CD4-positive, alpha-beta T cell treated with Interleukin-17A for 4 hours (primary cell): ENCODE data around the gene RPP25.
"Not testable (repeated sequence)": the region's sequence is repeated elsewhere in the genome, so short reads cannot be mapped to it uniquely, and the experiment has no call there.

ENCODE experiments used
- DNase-seq: peaks from one replicate; pipeline ENCODE4 v3.0.0-alpha.2; 2020; ENCODE audit warnings: mixed read lengths

The RPP25 gene

GRCh38 chr15:74962219-74962618 lies 5.6 kb upstream of the RPP25 start:
- no peak for DNase-seq

DNA sequence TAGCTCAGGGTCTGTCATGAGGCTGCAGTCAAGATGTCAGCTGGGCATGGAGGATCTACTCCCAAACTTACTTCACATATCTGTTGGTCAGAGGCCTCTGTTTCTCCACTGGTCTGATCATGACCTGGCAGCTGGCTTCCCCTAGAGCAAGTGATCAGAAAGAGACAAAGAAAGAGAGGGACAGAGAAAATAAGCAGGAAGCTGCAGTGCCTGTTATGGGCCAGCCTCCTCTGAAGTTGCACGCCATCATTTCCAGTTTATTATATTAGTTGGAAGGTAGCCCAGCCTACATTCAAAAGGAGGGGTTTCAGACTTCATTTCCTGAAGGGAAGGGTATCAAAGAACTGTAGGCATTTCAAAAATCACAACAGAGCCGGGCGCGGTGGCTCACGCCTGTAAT lies 5.0 kb upstream of the RPP25 start:
- no peak for DNase-seq

DNA sequence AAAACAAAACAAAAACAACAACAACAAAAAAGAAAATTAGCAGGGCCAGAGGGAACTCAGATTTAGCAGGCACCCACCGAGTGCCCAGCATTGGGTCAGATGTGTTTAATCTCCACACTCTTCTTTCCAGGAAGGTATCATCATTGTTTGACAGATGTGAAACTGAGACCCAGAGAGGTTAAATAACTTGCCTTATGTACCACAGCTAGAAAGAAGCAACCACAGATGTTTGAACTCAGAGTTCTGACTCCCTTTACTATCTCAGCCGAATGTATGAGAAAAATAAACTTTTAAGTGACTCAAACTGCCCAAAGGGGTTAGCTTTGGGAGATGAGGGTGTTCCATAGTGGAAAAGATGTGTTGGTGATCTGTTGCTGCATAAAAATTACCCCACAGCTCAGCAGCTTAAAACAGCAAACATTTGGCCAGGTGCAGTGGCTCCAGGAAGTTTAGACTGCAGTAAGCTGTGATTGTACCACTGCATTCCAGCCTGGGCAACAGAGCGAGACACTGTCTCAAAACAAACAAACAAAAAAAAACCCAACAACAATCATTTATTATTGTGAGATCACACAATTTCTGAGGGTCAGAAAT lies 4.5 kb upstream of the RPP25 start:
- no peak for DNase-seq

DNA sequence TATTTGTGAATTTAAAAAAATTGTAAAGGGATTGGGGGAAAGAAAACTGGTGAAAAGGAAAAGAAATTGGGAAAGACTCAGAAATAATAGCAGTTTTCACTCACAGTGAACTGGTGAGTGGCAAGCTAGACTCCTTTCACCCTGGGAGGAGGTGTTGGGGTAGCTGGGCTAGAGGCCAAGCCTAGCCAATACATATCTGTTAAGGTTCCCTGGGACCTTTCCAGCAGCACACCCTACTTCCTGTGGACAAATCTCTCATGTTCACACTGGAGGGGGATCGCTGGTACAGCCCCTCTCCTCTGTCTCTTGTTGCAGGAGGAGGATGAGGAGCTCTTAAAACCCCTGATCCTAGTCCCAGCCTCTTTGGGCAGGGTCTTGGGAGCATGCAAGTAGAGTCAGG lies 3.7 kb upstream of the RPP25 start:
- no peak for DNase-seq

GRCh38 chr15:74959586-74959939 lies 3.0 kb upstream of the RPP25 start:
- no peak for DNase-seq

DNA sequence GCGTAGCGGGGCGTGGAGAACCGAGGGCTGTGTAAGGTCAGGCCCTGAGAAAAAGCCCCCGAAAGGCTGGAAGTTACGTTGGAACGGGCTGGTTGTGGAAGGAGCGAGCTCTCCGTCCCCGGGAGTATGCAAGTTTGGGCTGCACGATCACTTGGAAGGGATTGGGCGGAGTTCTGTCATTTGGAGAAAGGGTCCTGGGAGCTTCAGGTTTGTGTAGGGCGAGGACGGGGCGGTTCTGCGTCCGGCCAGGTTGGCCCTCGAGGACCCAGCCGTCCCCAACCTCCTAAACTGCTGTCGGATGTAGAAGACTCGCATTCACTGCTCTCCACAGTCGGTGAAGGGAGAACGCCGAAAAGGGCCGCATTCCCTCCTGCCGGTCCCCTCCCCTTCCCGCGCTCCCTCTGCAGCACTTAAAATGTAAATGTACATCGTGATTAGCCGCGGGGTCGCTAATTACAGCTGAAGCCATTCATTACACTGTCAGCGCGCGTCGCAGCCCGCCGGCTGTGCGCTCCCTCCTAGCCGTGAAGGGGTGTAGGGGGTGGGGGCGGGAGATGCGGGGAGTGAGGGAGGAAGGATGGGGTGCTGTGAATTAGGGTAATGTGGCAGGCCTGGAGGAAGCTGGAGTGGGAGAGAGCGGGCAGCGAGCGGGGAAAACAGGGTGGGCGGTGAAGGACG lies 2.5 kb upstream of the RPP25 start:
- DNase-seq: no peak

DNA sequence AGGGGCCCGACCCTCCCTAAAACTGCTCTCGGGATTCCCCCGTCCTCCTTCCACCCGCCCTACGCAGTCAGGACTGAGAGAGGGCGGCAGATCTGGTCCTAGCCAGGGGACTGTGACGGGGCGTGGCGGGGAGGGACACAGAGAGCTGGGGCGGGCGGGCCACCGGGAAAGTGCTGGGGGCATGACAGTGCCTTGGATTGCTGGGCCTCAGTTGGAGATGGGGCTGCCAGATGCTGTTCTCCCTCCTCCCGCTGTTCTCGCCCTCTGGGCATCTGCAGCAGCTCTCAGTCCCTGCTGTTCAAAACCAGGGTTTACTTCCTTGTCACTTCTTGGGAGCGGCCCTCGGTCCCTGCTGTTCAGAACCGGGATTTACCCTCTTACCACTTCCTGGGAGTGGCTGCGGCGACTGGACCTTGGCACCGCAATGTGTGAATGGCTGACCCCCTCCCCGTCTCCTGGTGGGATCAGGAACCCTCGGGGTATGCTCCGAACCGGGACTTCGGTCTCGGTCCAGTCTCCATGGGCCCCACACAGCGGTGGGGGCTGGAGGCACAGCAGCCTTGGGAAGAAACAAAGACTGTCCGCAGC lies 1.8 kb upstream of the RPP25 start:
- DNase-seq: peak; percentile 29

DNA sequence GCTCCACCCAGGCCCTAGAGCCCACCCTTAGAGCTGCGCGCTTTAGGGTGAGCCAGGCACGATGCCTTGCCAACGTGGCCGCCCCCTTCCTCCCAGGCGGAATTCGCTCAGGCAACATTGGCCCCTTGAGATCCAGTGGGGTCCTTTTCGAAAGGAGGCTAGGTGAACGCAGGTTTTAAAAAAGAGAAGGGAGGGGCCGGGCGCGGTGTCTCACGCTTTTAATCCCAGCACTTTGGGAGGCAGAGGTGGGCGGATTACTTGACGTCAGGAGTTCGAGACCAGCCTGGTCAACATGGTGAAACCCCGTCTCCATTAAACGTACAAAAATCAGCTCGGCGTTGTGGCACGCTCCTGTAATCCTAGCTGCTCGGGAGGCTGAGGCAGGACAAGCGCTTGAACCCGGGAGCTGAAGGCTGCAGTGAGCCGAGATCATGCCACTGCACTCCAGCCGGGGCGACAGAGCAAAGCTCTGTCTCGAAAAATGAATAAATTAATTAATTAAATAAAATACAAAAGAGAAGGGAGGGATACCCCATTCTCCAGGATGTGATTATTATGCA lies 984 bp upstream of the RPP25 start:
- DNase-seq: no peak

- DNase-seq: peak; percentile 78
Observed at GRCh38 chr15:74955796-74956647, 550 bp downstream of the RPP25 start.

GRCh38 chr15:74955017-74955416 lies 1.6 kb downstream of the RPP25 start:
- no peak for DNase-seq

GRCh38 chr15:74954515-74954914 lies 2.1 kb downstream of the RPP25 start:
- DNase-seq: no peak

GRCh38 chr15:74951006-74951405 lies 5.6 kb downstream of the RPP25 start:
- no peak for DNase-seq

DNA sequence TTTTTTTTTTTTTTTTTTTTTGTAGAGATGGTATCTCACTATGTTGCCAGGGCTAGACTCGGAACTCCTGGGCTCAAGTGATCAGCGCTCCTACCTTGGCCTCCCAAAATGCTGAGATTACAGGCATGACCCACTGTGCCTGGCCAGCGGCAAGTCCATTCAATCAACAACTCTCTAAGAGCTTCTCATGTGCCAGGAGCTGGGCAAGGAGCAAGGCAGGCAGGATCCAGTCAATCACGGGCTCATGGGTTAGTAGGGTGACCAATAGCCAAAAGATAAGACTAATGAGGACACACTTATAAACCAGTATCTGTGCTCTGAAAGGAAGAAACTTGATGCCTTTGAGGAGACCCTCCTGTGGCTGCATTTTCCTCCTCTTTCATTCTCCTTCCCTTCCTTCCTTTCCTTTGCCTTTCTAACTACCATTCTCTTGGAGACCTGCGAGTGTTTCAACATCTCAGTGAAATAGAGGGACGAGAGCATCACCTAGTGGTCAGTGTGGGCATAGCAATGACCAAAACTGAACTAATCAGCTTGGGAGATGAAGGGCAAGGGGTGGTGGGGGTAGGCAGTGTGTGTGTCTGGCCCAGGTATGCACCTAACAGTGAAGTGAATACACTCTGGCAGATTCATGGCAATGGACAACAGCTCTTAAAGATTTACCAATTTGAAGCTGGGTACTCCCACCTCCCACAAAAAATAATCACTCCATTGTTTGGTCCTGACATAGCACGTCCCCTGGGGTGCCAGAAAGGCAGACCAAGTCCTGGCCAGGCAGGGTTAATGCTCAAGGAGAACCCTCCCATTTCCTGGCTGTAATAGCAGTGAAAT lies 6.3 kb downstream of the RPP25 start:
- DNase-seq: peak; percentile 83

GRCh38 chr15:74937590-74938371 lies 18.8 kb downstream of the RPP25 start, which contains the start of gene COX5A:
TSS of gene COX5A (minus strand) at chr15:74938073. CDS start at chr15:74938014, 59 bp downstream.
- peak; percentile 93 for DNase-seq

DNA sequence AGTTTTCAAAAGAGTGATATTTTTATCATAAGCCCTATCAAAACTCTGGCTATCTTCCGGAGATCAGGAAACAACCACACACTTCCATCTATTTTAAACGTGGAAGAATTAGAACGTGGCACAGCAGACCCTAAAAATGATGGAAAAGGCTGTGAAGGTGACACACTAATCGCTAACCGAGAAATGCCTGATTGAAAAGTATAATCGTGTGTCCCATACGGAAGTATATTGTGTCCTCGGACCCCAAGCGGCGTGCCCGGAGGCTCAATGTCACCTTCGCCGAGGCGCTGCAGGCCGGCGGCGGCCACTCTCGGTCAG lies 19.3 kb downstream of the RPP25 start:
- DNase-seq: no peak

DNA sequence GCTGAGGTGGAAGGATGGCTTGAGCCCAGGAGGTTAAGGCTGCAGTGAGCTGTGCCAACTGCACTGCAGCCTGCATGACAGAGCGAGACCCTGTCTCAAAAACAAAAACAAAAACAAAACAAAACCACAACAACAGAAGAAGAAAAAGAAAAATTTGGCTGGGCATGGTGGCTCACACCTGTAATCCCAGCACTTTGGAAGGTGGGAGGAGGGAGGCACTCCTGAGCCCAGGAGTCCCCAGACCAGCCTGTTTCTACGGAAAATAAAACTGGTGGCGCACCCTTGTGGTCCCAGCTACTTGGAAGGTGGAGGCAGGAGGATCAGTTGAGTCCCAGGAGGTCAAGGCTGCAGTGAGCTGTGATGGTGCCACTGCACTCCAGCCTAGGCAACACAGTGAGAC lies 21.4 kb downstream of the RPP25 start:
- not testable (repeated sequence) for DNase-seq

GRCh38 chr15:74933573-74933972 lies 23.0 kb downstream of the RPP25 start:
- DNase-seq: no peak

DNA sequence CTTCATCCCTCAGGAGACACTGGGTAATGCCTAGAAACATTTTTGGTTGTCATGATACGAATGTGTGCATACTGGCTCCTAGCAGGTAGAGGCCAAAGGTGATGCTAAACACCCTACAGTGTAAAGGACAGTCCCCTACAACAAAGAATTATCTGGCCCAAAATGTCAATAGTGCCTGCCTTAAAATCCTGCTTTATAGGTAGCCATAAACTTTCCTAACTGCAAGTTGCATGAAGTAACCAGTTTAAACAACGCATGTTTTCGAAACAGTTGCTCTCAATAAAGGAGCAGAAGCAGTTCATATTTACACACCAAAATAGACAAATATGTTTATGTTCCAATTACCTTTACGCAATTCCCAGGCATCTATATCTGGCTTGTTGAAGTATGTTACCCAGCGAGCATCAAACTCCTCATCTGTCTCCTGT lies 27.8 kb downstream of the RPP25 start:
- no peak for DNase-seq

- DNase-seq: no peak
Observed at GRCh38 chr15:74924525-74924924, 32.0 kb downstream of the RPP25 start.

DNA sequence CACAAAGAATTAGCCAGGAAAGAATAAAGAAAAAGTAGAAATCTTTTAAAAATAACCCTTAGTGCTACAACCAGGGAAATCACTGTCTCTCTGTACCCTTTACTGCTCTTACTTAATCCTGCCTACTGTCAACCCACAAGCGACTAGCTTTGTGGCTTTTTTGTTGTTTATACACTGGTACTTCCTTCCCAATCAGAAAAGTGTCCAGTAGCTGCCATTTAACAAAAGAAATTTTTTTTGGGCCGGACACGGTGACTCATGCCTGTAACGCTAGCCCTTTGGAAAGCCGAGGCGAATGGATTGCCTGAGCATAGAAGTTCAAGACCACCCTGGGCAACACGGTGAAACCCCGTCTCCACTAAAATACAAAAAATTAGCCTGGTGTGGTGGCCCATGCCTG lies 36.1 kb downstream of the RPP25 start:
- DNase-seq: no peak

DNA sequence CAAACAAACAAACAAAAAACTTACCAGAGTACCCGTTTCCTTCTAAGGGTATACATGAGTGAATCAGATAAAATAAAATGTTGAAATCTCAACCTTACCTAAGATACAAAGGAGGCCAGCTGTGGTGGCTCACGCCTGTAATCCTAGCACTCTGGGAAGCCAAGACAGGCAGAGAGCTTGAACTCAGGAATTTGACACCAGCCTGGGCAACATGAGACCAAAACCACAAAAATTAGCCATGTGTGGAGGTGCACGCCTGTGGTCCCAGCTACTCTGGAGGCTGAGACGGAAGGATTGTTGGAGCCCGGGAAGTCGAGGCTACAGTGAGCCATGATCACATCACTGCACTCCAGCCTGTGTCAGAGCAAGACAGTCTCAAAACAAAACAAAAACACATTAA lies 38.9 kb downstream of the RPP25 start:
- no peak for DNase-seq

DNA sequence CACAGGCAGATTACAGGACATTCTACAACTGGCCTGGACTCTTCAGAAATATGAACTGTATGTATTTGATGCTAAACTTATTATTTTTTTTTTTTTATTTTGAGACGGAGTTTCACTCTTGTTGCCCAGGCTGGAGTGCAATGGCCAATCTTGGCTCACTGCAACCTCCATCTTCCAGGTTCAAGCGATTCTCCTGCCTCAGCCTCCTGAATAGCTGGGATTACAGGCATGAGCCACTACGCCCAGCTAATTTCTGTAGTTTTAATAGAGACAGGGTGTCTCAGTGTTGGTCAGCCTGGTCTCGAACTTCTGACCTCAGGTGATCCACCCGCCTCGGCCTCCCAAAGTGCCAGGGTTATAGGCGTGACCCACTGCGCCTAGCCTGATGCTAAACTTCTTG lies 42.8 kb downstream of the RPP25 start:
- DNase-seq: not testable (repeated sequence)
